SK-N-SH treated with all-trans-retinoic acid at 6 μM for 48 hours (cell line): ENCODE data around the gene NUTF2.

Experiments
- ARNTL ChIP-seq: fragments of 450-650 bp; formaldehyde crosslinking; IDR thresholded peaks from 2 replicates; pipeline ENCODE4 v1.5.0; 2020; ENCODE audit warnings: low read depth, mild to moderate bottlenecking, moderate library complexity, borderline replicate concordance
- CSDC2 ChIP-seq: fragments of 250-450 bp; sonication (Bioruptor Pico); IDR thresholded peaks from 2 replicates; pipeline ENCODE4 v1.5.0; 2020; ENCODE audit warnings: mild to moderate bottlenecking, moderate library complexity
- CSRNP3 ChIP-seq: fragments of 250-450 bp; sonication (Bioruptor Pico); IDR thresholded peaks from 2 replicates; pipeline ENCODE4 v1.5.1; 2021; ENCODE audit warnings: mild to moderate bottlenecking, moderate library complexity
- GLIS3 ChIP-seq: fragments of 250-450 bp; sonication (Bioruptor Pico); IDR thresholded peaks from 2 replicates; pipeline ENCODE4 v1.5.0; 2020; ENCODE audit warnings: mild to moderate bottlenecking, moderate library complexity
- PATZ1 ChIP-seq: fragments of 250-450 bp; sonication (Bioruptor Pico); IDR thresholded peaks from 2 replicates; pipeline ENCODE4 v1.8.0; 2020; ENCODE audit warnings: mild to moderate bottlenecking, moderate library complexity, borderline replicate concordance
- RARB ChIP-seq: fragments of 250-450 bp; sonication (Bioruptor Pico); IDR thresholded peaks from 2 replicates; pipeline ENCODE4 v1.8.0; 2021; ENCODE audit warnings: mild to moderate bottlenecking, moderate library complexity
- TCF4 ChIP-seq: fragments of 250-450 bp; sonication (Bioruptor Pico); IDR thresholded peaks from 2 replicates; pipeline ENCODE4 v1.8.0; 2021; ENCODE audit warnings: mild to moderate bottlenecking, moderate library complexity, borderline replicate concordance
- ZC3H10 ChIP-seq: fragments of 250-450 bp; sonication (Bioruptor Pico); IDR thresholded peaks from 2 replicates; pipeline ENCODE4 v1.5.1; 2021; ENCODE audit warnings: mild to moderate bottlenecking, moderate library complexity
- ZFP3 ChIP-seq: fragments of 250-450 bp; sonication (Bioruptor Pico); IDR thresholded peaks from 2 replicates; pipeline ENCODE4 v1.5.0; 2020; ENCODE audit warnings: mild to moderate bottlenecking, moderate library complexity
- ZFP30 ChIP-seq: fragments of 450-650 bp; formaldehyde crosslinking; IDR thresholded peaks from 2 replicates; pipeline ENCODE4 v1.5.0; 2022; ENCODE audit warnings: mild to moderate bottlenecking, moderate library complexity
- ZNF8 ChIP-seq: fragments of 450-650 bp; formaldehyde crosslinking; IDR thresholded peaks from 2 replicates; pipeline ENCODE4 v1.5.0; 2020; ENCODE audit warnings: mild to moderate bottlenecking, moderate library complexity
- TF ChIP-seq, protein P1 (sequence below): fragments of 250-450 bp; sonication (Bioruptor Pico); IDR thresholded peaks from 2 replicates; pipeline ENCODE4 v1.5.1; 2020; ENCODE audit warnings: low read depth, mild to moderate bottlenecking, moderate library complexity

DNA sequence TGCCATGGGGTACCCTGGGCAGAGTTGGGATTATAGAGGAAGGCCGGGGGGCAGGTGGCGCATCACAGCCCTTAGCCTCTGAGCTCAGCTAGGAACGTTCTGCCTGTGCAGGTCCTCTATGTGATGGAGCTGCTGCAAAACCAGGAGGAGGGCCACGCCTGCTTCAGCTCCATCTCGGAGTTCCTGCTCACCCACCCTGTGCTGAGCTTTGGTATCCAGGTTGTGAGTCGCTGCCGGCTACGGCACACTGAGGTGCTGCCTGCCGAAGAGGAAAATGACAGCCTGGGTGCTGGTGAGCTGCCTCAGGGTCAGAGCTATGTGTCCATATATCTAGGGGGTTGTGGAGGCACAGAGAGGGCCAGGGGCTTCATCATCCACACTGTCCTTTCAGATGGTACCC, 32.1 kb downstream of the NUTF2 start:
- no peak for TF ChIP-seq RARB (CRISPR knock-in tag)
- TF ChIP-seq ZFP30 = no peak
- no peak for TF ChIP-seq ZC3H10 (CRISPR knock-in tag)
- TF ChIP-seq PATZ1 (CRISPR knock-in tag) = no peak
- no peak for TF ChIP-seq TCF4 (CRISPR knock-in tag)
- TF ChIP-seq CSRNP3 (CRISPR knock-in tag) = no peak
- TF ChIP-seq, protein P1, sequence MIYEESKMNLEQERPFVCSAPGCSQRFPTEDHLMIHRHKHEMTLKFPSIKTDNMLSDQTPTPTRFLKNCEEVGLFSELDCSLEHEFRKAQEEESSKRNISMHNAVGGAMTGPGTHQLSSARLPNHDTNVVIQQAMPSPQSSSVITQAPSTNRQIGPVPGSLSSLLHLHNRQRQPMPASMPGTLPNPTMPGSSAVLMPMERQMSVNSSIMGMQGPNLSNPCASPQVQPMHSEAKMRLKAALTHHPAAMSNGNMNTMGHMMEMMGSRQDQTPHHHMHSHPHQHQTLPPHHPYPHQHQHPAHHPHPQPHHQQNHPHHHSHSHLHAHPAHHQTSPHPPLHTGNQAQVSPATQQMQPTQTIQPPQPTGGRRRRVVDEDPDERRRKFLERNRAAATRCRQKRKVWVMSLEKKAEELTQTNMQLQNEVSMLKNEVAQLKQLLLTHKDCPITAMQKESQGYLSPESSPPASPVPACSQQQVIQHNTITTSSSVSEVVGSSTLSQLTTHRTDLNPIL (CRISPR knock-in tag) = no peak
- TF ChIP-seq CSDC2 (CRISPR knock-in tag) = no peak
- no peak for TF ChIP-seq ZNF8
- no peak for TF ChIP-seq ARNTL (CRISPR knock-in tag)
- no peak for TF ChIP-seq ZFP3 (CRISPR knock-in tag)
- no peak for TF ChIP-seq GLIS3
